ENCODE data around the gene DNAJB11. TPM values are rescaled to one million over a fixed set of nuclear protein-coding genes. Genes with fewer than 3 reads are reported as not detected.

DNAJB11 gene
- total RNA-seq, 1 experiment from 2014 or later, result 54.3 TPM

- Histone ChIP-seq H3K9me2 (ENCODE audit: insufficient read depth) (no peaks in the 10 kb centered on the region), H3K4me2 (ENCODE audit: low read length) (no peak overlapping the region), H3K79me2 (ENCODE audit: insufficient read depth, low read length) (no peaks in the 10 kb centered on the region), H2AFZ (ENCODE audit: low read depth, low read length, poor library complexity, severe bottlenecking) (no peak overlapping the region), H3K27me3 (ENCODE audit: insufficient read depth, low read length) (0 out of 2 replicates have a peak, but pooled peaks cover 12% of the 10 kb centered on the region), H3K4me1 (ENCODE audit: control insufficient read depth in 1 of 2, insufficient read depth in 2 of 2, low read length in 2 of 2) (no peaks in the 10 kb centered on the region), H3K4me3 (replicated peaks in 1 of 2; ENCODE audit: low read depth in 1 of 2, low read length in 2 of 2) (no peak overlapping the region), H3K9me3 (ENCODE audit: control insufficient read depth in 1 of 2, insufficient read depth in 1 of 2, low read depth in 1 of 2, low read length in 2 of 2) (no peaks in the 10 kb centered on the region), H3K27ac (ENCODE audit: low read depth, low read length) (no peak overlapping the region), H3K9ac (ENCODE audit: low read length) (no peak overlapping the region), H3K36me3 (ENCODE audit: control insufficient read depth in 1 of 2, insufficient read depth in 2 of 2, low read length in 2 of 2) (no peaks in the 10 kb centered on the region), H4K20me1 (ENCODE audit: insufficient read depth) (no peaks in the 10 kb centered on the region)
- BruUV-seq (replicated peaks), result no TSS peak
- no peak for ATAC-seq
- ChIA-PET CTCF (no interaction called here), RAD21 (ENCODE audit: low non-redundant PET in 1 of 2, low total read pairs in 2 of 2, uncharacterized antibody in 2 of 2, unreplicated experiment in 2 of 2) (no interaction called here), POLR2A (no interaction called here)
- DNase-seq (ENCODE audit: low read depth, low spot score), result no peak
- TF ChIP-seq YY1 (IDR thresholded peaks at IDR 0.05; ENCODE audit: extremely low read depth, insufficient replicate concordance, low read depth, low read length) (no peak), POLR2A (IDR thresholded peaks at IDR 0.05; ENCODE audit: borderline replicate concordance, extremely low read depth, insufficient read depth, insufficient read length) (no peak), EZH2phosphoT487 (IDR thresholded peaks at IDR 0.05; ENCODE audit: borderline replicate concordance) (no peak), ZNF274 (IDR thresholded peaks at IDR 0.05; ENCODE audit: low read depth, low read length) (no peak), TCF7L2 (IDR thresholded peaks at IDR 0.05; ENCODE audit: borderline replicate concordance, extremely low read depth, insufficient read depth, insufficient read length) (no peak), SIN3A (IDR thresholded peaks at IDR 0.05; ENCODE audit: low read depth) (no peak), RAD21 (IDR thresholded peaks at IDR 0.05; ENCODE audit: low read depth) (no peak), EGR1 (IDR thresholded peaks at IDR 0.05; ENCODE audit: low read depth) (no peak), SRF (IDR thresholded peaks at IDR 0.05; ENCODE audit: low read depth) (no peak), CBX3 (IDR thresholded peaks at IDR 0.05; ENCODE audit: low read depth) (no peak)
- TF ChIP-seq, protein P1, sequence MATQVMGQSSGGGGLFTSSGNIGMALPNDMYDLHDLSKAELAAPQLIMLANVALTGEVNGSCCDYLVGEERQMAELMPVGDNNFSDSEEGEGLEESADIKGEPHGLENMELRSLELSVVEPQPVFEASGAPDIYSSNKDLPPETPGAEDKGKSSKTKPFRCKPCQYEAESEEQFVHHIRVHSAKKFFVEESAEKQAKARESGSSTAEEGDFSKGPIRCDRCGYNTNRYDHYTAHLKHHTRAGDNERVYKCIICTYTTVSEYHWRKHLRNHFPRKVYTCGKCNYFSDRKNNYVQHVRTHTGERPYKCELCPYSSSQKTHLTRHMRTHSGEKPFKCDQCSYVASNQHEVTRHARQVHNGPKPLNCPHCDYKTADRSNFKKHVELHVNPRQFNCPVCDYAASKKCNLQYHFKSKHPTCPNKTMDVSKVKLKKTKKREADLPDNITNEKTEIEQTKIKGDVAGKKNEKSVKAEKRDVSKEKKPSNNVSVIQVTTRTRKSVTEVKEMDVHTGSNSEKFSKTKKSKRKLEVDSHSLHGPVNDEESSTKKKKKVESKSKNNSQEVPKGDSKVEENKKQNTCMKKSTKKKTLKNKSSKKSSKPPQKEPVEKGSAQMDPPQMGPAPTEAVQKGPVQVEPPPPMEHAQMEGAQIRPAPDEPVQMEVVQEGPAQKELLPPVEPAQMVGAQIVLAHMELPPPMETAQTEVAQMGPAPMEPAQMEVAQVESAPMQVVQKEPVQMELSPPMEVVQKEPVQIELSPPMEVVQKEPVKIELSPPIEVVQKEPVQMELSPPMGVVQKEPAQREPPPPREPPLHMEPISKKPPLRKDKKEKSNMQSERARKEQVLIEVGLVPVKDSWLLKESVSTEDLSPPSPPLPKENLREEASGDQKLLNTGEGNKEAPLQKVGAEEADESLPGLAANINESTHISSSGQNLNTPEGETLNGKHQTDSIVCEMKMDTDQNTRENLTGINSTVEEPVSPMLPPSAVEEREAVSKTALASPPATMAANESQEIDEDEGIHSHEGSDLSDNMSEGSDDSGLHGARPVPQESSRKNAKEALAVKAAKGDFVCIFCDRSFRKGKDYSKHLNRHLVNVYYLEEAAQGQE (IDR thresholded peaks at IDR 0.05; ENCODE audit: low read depth), result no peak
- intact Hi-C loops (cut with micrococcal nuclease), result no loop called here
Measured at GRCh38 chr3:186524616-186525015, 45.9 kb upstream of the DNAJB11 start.

Data from HCT116 (cell line).